IMR-90 (cell line): ENCODE data around the gene BMERB1.

ENCODE experiments used
- MAFK ChIP-seq: IDR thresholded peaks from 2 replicates; pipeline ENCODE4 v1.6.1; 2012; ENCODE audit warnings: low read depth, low read length, improper control_type of control experiment
- NFE2L2 ChIP-seq: fragments of 150-350 bp; IDR thresholded peaks from 2 replicates; pipeline ENCODE4 v1.6.1; 2016; ENCODE audit warnings: low read depth, mild to moderate bottlenecking, low read length
- POLR2A ChIP-seq: IDR thresholded peaks from 2 replicates; pipeline ENCODE4 v1.6.1; 2012; ENCODE audit warnings: mild to moderate bottlenecking, low read depth, low read length
- RAD21 ChIP-seq: IDR thresholded peaks from 2 replicates; pipeline ENCODE4 v1.6.1; 2012; ENCODE audit warnings: low read length, improper control_type of control experiment
- SMC3 ChIP-seq: fragments of 150-350 bp; IDR thresholded peaks from 2 replicates; pipeline ENCODE4 v1.6.1; 2016; ENCODE audit warnings: low read depth, mild to moderate bottlenecking, antibody characterized with exemption, low read length, moderate library complexity
- TF ChIP-seq, protein P1 (sequence below): conservative IDR thresholded peaks from 2 replicates; pipeline ENCODE4 v1.5.1; 2012; ENCODE audit warnings: mild to moderate bottlenecking, low read depth, low read length, improper control_type of control experiment

GRCh38 chr16:15533386-15533785 is 99.0 kb downstream of the BMERB1 start:
- TF ChIP-seq RAD21 = no peak
- no peak for TF ChIP-seq POLR2A
- TF ChIP-seq, protein P1, sequence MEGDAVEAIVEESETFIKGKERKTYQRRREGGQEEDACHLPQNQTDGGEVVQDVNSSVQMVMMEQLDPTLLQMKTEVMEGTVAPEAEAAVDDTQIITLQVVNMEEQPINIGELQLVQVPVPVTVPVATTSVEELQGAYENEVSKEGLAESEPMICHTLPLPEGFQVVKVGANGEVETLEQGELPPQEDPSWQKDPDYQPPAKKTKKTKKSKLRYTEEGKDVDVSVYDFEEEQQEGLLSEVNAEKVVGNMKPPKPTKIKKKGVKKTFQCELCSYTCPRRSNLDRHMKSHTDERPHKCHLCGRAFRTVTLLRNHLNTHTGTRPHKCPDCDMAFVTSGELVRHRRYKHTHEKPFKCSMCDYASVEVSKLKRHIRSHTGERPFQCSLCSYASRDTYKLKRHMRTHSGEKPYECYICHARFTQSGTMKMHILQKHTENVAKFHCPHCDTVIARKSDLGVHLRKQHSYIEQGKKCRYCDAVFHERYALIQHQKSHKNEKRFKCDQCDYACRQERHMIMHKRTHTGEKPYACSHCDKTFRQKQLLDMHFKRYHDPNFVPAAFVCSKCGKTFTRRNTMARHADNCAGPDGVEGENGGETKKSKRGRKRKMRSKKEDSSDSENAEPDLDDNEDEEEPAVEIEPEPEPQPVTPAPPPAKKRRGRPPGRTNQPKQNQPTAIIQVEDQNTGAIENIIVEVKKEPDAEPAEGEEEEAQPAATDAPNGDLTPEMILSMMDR = no peak
- TF ChIP-seq MAFK = no peak
- TF ChIP-seq SMC3 = no peak
- no peak for TF ChIP-seq NFE2L2
